Esophagus (tissue), 2 donors: Measurements from ENCODE around the gene PKM. TPM values are rescaled to one million over a fixed set of nuclear protein-coding genes. Genes with fewer than 3 reads are reported as not detected.

Source experiments
- H3K27ac ChIP-seq, 2 donors: one replicate each; pipeline ENCODE4 v1.5.1; 2013; ENCODE audit warnings: low read depth in 2 of 2, mild to moderate bottlenecking in 2 of 2, inconsistent platforms in 1 of 2, low read length in 1 of 2, moderate library complexity in 1 of 2
- H3K27me3 ChIP-seq, 2 donors: one replicate each; pipeline ENCODE4 v1.6.1; 2013; ENCODE audit warnings: low read length in 2 of 2, control low read depth in 1 of 2, mild to moderate bottlenecking in 1 of 2; ENCODE audit not compliant: insufficient read depth in 2 of 2, control insufficient read depth in 1 of 2
- H3K36me3 ChIP-seq, 2 donors: one replicate each; pipeline ENCODE4 v1.6.1; 2013; ENCODE audit warnings: low read length in 1 of 2; ENCODE audit not compliant: control insufficient read depth in 2 of 2, insufficient read depth in 2 of 2
- H3K4me1 ChIP-seq, 2 donors: one replicate each; pipeline ENCODE4 v1.6.1; 2013; ENCODE audit warnings: low read length in 1 of 2; ENCODE audit not compliant: control insufficient read depth in 2 of 2, insufficient read depth in 2 of 2
- H3K4me3 ChIP-seq, 2 donors: one replicate each; pipeline ENCODE4 v1.5.1; 2013; ENCODE audit warnings: low read length in 2 of 2, mild to moderate bottlenecking in 2 of 2, low read depth in 1 of 2, moderate library complexity in 1 of 2
- H3K9me3 ChIP-seq, 2 donors: one replicate each; pipeline ENCODE4 v1.6.1; 2013; ENCODE audit warnings: mild to moderate bottlenecking in 2 of 2, low read depth in 1 of 2, low read length in 1 of 2, moderate library complexity in 1 of 2; ENCODE audit not compliant: control insufficient read depth in 2 of 2, insufficient read depth in 1 of 2
- WGBS, 2 donors: extraction: QIAGEN DNeasy Blood & Tissue Kit; methylation state at CpG; one replicate each; pipeline ENCODE4 v1.1.7; 2013; 5-methylcytosine and 5-hydroxymethylcytosine counted together
- polyA plus RNA-seq, 2 donors: library from polyadenylated mRNA; stranded (reverse); fragments of 200-250 nt; gene quantifications; one replicate each; pipeline ENCODE4 v1.2.3, GENCODE V29; 2013
- donor health status: healthy with polysubstance abuse.
- donor health status: Bipolar disorder and iron deficiency.

PKM gene
- polyA plus RNA-seq, 2 donors = 235 to 528 TPM

- 90 to 91% methylated on average over 2 of the region's 2 CpGs for WGBS, 2 donors
- peaks cover 51 to 76% of the 10 kb centered on the region in 2 donors for H3K36me3 ChIP-seq
- H3K4me1 ChIP-seq = peaks cover 6 to 11% of the 10 kb centered on the region in 2 donors
- H3K9me3 ChIP-seq = no peaks in the 10 kb centered on the region
- H3K27ac ChIP-seq = no peak overlapping the region
- no peak overlapping the region for H3K4me3 ChIP-seq
- H3K27me3 ChIP-seq = no peaks in the 10 kb centered on the region
These were observed 25.7 kb downstream of the PKM start for GRCh38 chr15:72205273-72205672.

- Histone ChIP-seq H3K4me3 (no peak overlapping the region), H3K9me3 (no peaks in the 10 kb centered on the region), H3K27ac (peak overlapping the region in 1 of 2 donors; percentile 74), H3K36me3 (peaks cover 43 to 81% of the 10 kb centered on the region in 2 donors), H3K27me3 (no peaks in the 10 kb centered on the region), H3K4me1 (peaks cover 6 to 11% of the 10 kb centered on the region in 2 donors)
- WGBS, 2 donors = 19 to 41% methylated on average over 5 of the region's 5 CpGs
These were observed 27.5 kb downstream of the PKM start for GRCh38 chr15:72203507-72203837.

- WGBS, 2 donors = 55 to 63% methylated on average over 8 of the region's 8 CpGs
- peak overlapping the region; percentile 62 to 74 for H3K27ac ChIP-seq
- no peaks in the 10 kb centered on the region for H3K9me3 ChIP-seq
- H3K36me3 ChIP-seq = peaks cover 38 to 78% of the 10 kb centered on the region in 2 donors
- no peaks in the 10 kb centered on the region for H3K27me3 ChIP-seq
- peaks cover 6 to 11% of the 10 kb centered on the region in 2 donors for H3K4me1 ChIP-seq
- H3K4me3 ChIP-seq = no peak overlapping the region
These were observed 28.0 kb downstream of the PKM start for GRCh38 chr15:72202801-72203506.

GRCh38 chr15:72202302-72202701, 28.7 kb downstream of the PKM start:
- Histone ChIP-seq H3K9me3 (no peaks in the 10 kb centered on the region), H3K4me1 (peaks cover 6 to 11% of the 10 kb centered on the region in 2 donors), H3K4me3 (no peak overlapping the region), H3K27ac (peak overlapping the region in 1 of 2 donors; percentile 74), H3K27me3 (no peaks in the 10 kb centered on the region), H3K36me3 (peaks cover 32 to 72% of the 10 kb centered on the region in 2 donors)
- 86 to 89% methylated on average over 13 of the region's 13 CpGs for WGBS, 2 donors

GRCh38 chr15:72201391-72201921, 29.5 kb downstream of the PKM start:
- H3K27ac ChIP-seq = peak overlapping the region in 1 of 2 donors; percentile 14
- H3K4me3 ChIP-seq = no peak overlapping the region
- no peaks in the 10 kb centered on the region for H3K9me3 ChIP-seq
- H3K36me3 ChIP-seq = peaks cover 25 to 63% of the 10 kb centered on the region in 2 donors
- peaks cover 6 to 18% of the 10 kb centered on the region in 2 donors for H3K4me1 ChIP-seq
- 60 to 70% methylated on average over 3 of the region's 3 CpGs for WGBS, 2 donors
- H3K27me3 ChIP-seq = no peaks in the 10 kb centered on the region

- Histone ChIP-seq H3K9me3 (no peaks in the 10 kb centered on the region), H3K27ac (peak overlapping the region in 1 of 2 donors; percentile 14), H3K27me3 (no peaks in the 10 kb centered on the region), H3K4me3 (no peak overlapping the region), H3K36me3 (peaks cover 21 to 56% of the 10 kb centered on the region in 2 donors), H3K4me1 (peaks cover 8 to 16% of the 10 kb centered on the region in 2 donors)
- WGBS, 2 donors = 78 to 83% methylated on average over 15 of the region's 15 CpGs
These were observed 30.4 kb downstream of the PKM start for GRCh38 chr15:72200395-72201237.

GRCh38 chr15:72199721-72200212, 31.2 kb downstream of the PKM start:
- 33 to 44% methylated on average over 2 of the region's 2 CpGs for WGBS, 2 donors
- no peaks in the 10 kb centered on the region for H3K27me3 ChIP-seq
- H3K36me3 ChIP-seq = peaks cover 14 to 50% of the 10 kb centered on the region in 2 donors
- no peak overlapping the region for H3K27ac ChIP-seq
- H3K4me1 ChIP-seq = peaks cover 8 to 16% of the 10 kb centered on the region in 2 donors
- no peak overlapping the region for H3K4me3 ChIP-seq
- H3K9me3 ChIP-seq = no peaks in the 10 kb centered on the region

- 65 to 71% methylated on average over 2 of the region's 2 CpGs for WGBS, 2 donors
- Histone ChIP-seq H3K4me3 (no peak overlapping the region), H3K9me3 (no peaks in the 10 kb centered on the region), H3K36me3 (peaks cover 12 to 47% of the 10 kb centered on the region in 2 donors), H3K4me1 (peaks cover 8 to 16% of the 10 kb centered on the region in 2 donors), H3K27ac (no peak overlapping the region), H3K27me3 (no peaks in the 10 kb centered on the region)
These were observed 31.8 kb downstream of the PKM start for GRCh38 chr15:72199205-72199515.

- WGBS, 2 donors = 70 to 74% methylated on average over 10 to 11 of the region's 11 CpGs
- H3K4me3 ChIP-seq = no peak overlapping the region
- H3K9me3 ChIP-seq = no peaks in the 10 kb centered on the region
- H3K27me3 ChIP-seq = no peaks in the 10 kb centered on the region
- H3K4me1 ChIP-seq = peaks cover 8 to 16% of the 10 kb centered on the region in 2 donors
- H3K36me3 ChIP-seq = peaks cover 12 to 44% of the 10 kb centered on the region in 2 donors
- no peak overlapping the region for H3K27ac ChIP-seq
These were observed 32.4 kb downstream of the PKM start for GRCh38 chr15:72198356-72199204.
